ENCODE data around the gene LY6G5B. TPM values are rescaled to one million over a fixed set of nuclear protein-coding genes. Genes with fewer than 3 reads are reported as not detected.

LY6G5B gene
- total RNA-seq, 1 donor from 2014 or later, result 3.4 TPM

GRCh38 chr6:31641370-31641769 lies 28.4 kb upstream of the LY6G5B start:
- no peak for DNase-seq

- DNase-seq, result no peak
These were observed 26.8 kb upstream of the LY6G5B start for GRCh38 chr6:31642798-31643570.

DNA sequence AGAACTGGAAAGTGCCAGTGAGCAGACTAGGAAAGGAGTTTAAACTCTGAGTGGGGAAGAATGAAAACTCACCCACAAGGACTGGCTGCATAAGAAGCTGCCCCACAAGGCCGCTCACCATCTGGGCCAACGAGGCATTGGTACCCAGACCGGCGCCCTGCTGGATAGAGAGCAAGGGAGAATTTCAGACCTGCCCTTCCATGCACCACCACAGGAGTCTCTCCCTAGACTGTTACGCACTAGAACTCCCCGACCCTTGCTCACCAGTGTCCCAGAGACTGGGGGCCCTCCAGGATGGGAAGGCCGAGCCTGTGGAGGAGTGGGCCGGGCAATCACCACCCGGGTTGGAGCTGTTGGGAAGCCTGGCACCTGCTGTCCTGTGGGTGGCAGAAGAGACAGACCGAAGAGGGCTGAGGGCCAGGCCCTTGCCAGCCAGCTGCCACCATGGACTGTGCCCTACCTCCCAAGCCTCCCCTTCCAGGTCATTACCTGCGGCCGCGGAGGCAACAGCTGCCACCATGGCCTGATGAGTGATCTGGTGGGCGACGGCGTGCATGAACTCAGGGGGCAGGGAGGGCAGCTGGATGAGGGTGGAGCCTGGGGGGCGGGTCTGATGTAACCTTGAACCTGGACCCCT lies 25.8 kb upstream of the LY6G5B start:
- DNase-seq, result no peak

- DNase-seq, result no peak
These were observed 24.5 kb upstream of the LY6G5B start for GRCh38 chr6:31645325-31645724.

DNA sequence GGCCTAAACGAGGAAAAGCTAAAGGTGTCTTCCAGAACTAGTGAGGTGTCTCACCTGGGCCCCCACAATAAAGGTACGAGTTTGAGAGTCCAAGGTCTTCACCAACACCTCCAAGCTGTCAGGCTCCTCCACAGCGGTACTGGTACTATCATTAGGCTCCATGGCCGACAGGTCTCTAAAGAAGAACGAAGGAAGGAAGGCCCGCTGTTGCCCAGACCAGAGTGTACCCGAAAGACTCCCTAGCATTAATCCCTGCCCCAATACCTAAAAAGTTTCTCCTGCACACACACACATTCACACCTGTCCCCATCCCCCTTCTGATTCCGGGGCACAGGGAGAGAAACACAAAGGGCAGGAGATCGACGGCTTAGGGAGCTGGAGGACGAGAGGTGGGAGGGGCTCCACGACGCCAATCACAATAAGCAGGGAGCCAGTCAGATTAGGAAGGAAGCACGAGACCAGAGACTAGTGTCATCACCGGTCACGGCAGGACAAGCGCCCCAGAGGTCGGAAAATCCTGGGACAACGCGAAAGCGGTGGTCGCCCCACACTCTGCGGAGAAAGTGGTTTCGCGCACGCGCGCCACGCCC lies 18.1 kb upstream of the LY6G5B start:
- DNase-seq, result peak; percentile 64

DNA sequence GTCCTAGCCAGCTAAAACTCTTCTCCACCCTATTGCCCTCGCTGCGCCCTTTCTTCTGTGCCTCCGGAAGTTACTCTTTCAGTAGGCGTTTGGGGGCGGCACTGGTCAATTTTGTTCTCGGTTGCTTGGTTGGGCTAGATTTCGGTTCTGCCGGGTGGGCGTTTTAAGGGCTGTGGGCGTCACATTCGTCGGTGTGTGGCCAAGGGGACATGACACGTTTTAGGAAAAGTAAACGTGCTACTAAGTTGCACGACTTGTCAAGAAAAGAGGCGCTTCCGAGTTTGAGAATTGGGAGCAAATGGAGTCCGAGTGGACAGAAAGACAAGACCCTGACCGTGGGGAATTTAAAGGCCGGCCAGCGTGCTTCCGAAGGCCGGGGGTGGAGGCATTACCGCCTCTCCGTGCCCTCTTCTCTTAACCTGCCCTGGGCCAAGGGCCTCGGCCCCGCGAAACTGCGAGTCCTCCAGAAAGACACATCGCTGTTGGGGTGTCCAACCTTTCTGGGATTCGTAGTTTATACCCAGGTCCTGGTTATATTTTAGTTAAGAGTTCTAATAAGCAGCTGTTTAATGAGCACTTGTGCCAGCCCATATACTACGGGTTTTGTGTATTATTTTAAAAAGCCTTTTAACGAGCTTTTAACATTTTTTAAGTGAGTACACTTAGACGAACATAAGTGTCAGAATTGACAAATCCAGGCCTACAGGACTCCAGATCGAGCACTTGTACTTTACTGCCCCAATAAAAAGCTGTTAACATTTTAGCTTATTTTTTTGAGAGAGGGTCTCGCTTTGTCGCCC lies 16.7 kb upstream of the LY6G5B start:
- DNase-seq, result peak; percentile 90

DNA sequence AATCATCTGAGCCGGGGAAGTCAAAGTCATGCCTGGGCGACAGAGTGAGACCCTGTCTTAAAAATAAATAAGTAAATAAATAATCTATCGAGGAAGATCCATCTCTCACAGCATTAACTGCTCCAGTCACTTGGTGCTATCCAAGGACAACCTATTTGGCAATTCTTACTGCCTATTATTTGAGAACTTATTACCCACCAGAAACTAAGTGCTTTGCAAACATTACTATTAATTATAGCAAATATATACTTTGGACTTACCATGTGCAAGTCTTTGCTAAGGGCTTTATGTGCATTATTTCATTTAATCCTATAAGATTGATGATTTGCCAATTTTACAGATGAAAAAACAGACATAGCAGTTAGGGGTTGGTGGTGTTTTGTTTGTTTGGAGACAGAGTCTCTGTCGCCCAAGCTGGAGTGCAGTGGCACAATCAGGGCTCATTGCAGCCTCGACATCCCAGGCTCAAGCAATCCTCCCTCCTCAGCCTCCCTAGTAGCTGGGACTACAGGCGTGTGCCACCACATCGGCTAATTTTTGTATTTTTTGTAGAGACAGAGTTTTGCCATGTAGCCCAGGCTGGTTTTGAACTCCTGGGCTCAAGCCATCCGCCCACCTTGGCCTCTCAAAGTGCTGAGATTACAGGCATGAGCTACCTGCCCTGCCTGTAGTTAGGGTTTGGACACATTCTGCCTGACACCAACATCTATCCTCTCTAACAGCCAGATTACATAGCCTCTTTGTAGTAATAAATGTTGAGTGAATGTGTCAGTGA lies 15.0 kb upstream of the LY6G5B start:
- no peak for DNase-seq

DNA sequence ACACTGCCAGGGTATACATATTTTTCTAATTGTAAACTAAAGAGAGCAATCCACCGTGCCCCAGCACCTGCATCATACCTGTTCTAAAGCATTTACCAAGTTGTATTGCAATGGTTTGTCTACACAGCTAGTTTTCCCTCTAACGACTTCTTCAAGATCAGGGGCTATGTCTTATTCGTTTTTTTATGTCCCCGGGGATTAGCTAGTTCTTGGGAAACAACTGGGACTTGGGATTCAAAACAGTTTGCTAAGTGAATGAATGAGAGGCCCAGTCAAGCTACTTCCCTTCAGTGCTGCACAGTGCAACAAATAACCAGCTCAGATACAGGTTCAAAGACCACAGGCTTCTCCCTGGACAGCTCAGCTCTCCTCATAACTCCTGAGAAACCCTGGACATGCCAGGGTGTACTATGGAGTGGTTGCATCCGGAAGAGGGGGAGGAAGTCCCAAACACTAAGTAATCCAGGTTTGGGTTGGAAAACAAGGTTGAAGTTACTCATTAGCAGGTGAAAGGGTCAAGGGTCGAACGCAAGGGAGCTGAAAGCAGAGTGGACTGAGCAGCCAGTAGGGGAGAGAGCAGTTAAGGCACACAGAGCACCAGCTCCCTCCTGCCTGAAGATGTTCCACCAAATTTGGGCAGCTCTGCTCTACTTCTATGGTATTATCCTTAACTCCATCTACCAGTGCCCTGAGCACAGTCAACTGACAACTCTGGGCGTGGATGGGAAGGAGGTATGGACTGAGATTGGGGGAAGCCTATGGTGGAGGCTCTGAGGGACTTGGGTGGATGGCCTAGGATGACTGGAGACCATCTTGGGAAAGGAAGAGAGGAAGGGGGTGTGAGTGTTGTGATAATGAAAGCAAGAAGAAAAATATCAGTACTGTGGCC lies 14.2 kb upstream of the LY6G5B start, which contains the start of gene APOM:
Gene APOM, plus strand, starts transcription at position 546 of the 889 bp plus-strand sequence. Its CDS starts 73 bp downstream, at position 619.
- no peak for DNase-seq

GRCh38 chr6:31657406-31658157 lies 12.2 kb upstream of the LY6G5B start:
- no peak for DNase-seq

DNA sequence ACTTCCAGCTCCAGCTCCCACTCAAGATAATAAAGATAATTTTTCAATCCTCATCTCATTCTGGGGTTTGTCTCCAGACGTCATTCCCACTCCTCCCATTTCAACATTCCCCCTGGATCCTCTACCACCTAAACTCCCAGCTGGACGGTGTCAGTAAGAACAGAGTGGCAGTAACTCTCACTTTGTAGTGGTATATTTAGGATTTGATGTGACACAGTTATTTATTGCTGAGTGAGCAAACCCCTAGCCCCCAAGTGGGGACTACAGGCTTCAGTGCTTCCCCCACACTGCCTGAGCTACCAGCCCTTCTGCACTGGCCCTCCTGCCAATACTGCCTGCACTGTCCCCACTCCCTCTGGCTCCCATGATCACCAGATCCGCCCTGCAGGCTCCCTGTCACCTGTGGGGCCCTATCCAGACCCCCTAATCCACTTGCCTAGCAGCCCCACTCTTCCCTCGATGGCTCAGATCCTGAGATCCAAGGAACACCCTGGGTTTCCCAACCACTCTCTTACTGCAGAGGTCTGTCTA lies 11.6 kb upstream of the LY6G5B start:
- no peak for DNase-seq

DNA sequence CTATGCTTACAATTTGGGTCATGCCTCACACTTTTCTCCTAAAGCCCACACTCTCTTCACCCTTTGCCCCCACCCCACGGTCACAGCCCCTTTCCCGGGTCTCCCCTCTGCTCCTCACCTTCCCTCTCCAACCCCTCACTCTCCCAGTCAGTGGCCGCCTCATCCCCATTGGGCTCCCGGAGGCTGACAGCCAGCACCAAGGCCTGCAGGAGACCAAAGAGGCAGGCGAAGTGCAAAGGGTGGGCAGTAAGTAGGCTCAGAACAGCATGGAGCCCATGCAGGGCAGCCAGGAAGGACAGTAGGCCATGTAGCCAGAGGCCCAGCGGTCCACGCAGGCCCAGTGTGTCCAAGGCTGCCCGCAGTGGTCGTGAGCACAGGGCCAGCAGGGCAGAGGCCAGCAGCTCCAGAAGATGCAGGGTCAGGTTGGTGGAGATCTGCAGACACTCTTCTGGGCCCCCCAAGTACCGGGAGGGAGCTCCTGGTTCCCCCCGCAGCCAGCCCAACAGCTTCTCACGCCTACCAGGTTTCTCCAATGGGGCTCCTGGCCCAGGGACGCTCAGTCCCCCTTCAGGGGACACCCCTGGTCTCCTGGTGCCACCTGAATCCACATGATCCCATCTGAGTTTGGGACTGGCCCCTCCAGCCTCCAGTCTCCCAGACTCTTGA lies 10.7 kb upstream of the LY6G5B start:
- DNase-seq, result no peak

DNA sequence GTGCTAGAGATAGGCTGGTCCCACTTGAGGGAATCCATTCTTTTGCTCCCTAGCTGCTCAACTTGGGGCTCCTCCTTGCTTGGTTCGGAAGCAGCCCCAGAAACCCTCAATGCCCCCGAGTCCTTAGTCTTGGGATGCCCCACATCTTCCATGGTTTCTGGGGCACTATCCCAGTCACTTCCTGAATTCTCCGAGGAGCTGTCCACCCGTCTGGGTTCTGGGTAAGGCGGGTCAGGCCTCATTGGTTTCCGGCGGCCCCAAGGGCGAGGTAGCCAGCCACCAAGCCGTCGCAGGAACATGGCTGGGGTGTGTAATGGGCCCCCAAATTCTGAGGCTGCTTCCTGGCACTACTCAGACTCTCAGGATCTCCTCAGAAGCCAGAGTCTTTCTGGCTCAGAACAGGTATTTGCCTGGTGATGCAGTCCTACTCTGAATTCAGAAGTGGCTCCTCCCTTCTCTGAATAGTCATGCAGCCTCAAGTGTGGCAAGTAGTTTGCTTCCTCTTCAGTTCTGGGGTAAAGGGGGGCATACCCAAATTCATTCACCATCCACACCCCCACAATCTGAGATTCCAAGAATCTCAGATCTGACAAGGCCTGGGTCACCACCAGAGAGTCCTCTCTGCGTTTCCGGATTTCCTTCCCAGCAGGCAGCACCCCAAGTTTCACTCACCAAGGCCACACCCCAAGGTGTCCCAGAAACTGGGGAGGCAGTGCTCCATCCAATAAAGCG lies 10.0 kb upstream of the LY6G5B start:
- DNase-seq, result peak; percentile 27

- peak; percentile 72 for DNase-seq
These were observed 9.2 kb upstream of the LY6G5B start, which contains the start of gene C6orf47 for GRCh38 chr6:31660381-31661261. C6orf47 (minus strand) TSS chr6:31660778; CDS start chr6:31659947, 831 bp downstream.

DNA sequence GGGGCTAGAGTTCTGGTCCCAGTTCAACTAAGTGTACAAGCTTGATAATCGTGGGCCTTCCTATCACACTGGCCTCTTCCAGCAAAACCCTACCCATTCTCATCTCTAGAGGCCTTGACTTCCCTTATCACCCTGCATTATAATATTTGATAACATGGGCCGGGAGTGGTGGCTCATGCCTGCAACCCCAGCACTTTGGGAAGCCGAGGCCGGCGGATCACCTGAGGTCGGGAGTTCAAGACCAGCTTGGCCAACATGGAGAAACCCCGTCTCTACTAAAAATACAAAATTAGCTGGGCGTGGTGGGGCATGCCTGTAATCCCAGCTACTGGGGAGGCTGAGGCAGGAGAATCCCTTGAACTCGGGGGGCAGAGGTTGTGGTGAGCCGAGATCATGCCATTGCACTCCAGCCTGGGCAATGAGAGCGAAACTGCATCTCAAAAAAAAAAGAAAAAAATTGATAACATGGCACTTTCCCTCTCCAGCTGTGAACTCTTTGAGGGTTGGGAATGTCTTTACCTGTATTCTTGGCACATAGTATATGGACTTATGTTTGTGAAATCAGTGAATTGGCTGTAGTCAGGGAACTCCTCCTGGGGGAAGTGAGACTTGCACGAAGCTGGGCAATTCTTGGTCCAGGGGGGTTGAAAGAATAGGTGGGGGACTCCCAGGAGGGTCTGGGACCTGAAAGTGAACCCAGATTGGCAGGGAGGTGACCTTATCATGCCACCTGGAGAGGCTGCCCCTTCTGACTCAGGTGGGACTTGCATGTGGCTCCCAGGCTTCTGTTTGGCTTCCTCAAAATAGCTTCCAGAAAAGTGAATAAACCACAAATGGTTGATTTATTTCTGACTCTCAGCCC lies 8.3 kb upstream of the LY6G5B start:
- DNase-seq, result no peak

DNA sequence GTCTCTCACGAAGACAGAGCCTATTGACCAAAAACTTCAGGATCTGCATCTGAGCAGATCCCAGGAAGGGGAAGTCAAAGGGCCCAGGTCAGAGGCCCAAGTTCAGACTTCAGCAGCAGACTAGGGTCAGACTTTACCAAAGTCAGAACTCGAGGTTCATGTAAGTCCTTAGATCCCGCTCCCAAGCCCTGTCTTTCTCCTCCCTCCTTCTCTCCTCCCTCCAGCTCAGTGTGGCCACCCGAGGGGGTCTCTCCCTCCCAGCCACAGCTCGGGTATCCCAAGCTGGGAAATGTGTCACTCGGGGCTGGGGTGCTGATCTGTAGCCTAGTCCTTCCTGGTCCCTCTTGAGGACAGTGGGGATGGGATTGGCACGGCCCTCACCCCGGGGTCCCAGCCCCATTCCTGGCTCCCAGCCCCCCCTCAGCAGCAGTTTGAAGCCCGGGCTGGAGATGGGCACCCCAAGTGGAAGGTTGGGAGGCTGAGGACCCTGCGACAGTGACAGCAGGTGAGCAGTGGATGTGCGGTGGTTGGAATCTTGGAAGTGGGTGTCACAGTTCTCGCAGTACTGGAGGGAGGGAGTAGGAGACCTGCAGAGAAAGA lies 7.6 kb upstream of the LY6G5B start:
- no peak for DNase-seq
